ENCODE results near the gene TMEM239.

The TMEM239 gene

DNA sequence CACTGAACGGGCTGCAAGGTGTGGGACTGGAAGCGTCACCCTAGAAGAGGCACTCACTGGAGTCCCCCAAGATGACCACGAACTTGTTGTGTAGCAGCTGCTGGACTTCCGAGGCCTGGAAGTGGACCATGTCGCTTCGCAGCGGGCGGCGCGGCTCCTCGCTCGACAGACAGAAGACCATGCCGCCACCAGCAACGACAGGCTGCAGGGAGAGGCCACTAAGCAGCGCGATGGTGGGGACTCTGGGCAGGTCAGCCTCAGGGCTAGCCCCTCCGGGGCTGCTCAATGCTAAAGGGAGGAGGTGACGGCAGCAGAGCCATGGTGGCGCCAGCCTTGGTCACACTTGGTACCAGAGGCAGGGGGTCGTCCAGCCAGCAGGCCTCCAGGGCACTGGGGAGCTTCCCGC lies 23.6 kb downstream of the TMEM239 start:
- TF ChIP-seq, protein P1, sequence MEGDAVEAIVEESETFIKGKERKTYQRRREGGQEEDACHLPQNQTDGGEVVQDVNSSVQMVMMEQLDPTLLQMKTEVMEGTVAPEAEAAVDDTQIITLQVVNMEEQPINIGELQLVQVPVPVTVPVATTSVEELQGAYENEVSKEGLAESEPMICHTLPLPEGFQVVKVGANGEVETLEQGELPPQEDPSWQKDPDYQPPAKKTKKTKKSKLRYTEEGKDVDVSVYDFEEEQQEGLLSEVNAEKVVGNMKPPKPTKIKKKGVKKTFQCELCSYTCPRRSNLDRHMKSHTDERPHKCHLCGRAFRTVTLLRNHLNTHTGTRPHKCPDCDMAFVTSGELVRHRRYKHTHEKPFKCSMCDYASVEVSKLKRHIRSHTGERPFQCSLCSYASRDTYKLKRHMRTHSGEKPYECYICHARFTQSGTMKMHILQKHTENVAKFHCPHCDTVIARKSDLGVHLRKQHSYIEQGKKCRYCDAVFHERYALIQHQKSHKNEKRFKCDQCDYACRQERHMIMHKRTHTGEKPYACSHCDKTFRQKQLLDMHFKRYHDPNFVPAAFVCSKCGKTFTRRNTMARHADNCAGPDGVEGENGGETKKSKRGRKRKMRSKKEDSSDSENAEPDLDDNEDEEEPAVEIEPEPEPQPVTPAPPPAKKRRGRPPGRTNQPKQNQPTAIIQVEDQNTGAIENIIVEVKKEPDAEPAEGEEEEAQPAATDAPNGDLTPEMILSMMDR (IDR thresholded peaks at IDR 0.05): no peak
- peak overlapping the region in 1 of 2 donors; percentile 87 for H3K27ac ChIP-seq
- DNase-seq (ENCODE audit: low spot score): no peak
- peak overlapping the region; percentile 84 for H3K4me3 ChIP-seq

DNA sequence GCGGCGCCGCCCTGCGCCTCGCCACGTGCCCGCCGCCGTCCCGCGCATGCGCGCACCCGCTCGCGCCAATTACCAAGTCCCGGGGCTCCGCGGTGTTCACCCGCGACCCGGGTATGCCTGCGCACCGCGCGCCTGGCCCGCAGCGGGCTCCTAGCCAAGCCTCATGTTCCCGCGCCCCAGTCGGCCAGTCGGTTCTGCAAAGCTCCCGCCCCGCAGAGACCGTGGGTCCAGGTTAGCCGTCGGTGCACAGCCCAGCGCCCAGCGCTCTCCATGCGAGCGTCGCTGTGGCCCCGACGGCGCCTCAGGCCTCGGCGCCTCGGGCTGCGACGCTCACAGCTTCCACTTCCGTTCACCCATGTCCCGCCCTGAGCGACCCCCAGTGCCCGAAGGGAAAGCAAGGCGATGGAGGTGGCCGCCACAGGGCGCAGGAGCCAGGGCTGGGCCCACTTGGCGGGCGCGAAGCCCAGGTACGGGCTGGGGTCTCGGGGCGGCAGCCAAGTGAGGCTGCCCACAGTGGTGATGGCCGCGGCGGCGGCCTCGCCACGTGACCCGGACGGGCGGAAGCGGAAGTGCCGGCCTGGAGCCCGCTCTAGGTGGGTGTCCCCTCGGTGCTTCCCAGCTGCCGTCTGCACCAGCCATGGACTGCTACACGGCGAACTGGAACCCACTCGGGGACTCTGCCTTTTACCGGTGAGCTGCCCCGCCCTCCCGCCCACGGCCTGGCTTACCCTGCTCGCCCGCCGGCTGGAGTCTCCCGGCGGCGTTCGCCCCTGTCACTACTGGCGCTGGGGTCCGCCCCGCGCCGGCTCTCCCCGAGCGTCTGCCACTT lies 24.2 kb downstream of the TMEM239 start, which contains the start of the genes PCED1A and VPS16:
PCED1A (minus strand) TSS at position 518 of the 829 bp plus-strand sequence. CDS start 743 bp downstream, outside the sequence.
VPS16 (plus strand) TSS at position 608 of the 829 bp plus-strand sequence; CDS start at position 638, 30 bp downstream.
- peak; percentile 90 for DNase-seq (ENCODE audit: low spot score)
- TF ChIP-seq, protein P1 (IDR thresholded peaks at IDR 0.05): no peak
- peak within 1 kb of the TSS; percentile 83 to 87 for H3K27ac ChIP-seq

DNA sequence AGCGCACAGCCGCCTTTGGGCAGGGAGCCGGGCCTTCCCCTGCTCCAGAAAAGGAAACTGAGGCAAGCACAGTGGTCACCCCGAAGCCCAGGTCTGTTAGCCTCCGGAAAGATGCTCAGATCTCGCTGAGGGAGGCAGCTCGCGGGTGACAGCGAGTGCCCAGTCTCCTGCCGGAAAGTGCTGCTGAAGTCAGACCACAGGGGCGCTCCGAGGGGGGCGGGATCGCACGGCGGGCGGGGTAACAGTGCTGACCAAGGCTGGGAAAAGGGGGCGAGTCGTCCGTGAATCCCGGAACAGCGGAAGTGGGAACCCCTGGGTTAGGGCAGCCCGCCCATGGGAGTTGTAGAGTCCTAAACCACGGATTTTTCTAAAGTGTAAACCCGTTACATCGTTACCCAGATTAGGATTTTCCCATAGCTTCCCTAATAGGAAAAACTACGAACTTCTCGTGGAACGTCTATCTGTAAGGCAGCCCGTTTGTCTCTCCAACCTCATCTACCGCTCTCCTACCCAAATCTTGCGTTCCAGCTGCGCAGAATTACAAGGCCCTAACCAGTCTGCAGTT lies 24.9 kb downstream of the TMEM239 start:
- TF ChIP-seq, protein P1 (IDR thresholded peaks at IDR 0.05): no peak
- peak overlapping the region; percentile 84 for H3K4me3 ChIP-seq
- peak overlapping the region; percentile 83 to 87 for H3K27ac ChIP-seq
- peak; percentile 88 for DNase-seq (ENCODE audit: low spot score)

More for the DNA sequence above, 24.2 kb downstream of the TMEM239 start, which contains the start of the genes PCED1A and VPS16:
- H3K4me3 ChIP-seq: peak within 1 kb of the TSS; percentile 84

DNA sequence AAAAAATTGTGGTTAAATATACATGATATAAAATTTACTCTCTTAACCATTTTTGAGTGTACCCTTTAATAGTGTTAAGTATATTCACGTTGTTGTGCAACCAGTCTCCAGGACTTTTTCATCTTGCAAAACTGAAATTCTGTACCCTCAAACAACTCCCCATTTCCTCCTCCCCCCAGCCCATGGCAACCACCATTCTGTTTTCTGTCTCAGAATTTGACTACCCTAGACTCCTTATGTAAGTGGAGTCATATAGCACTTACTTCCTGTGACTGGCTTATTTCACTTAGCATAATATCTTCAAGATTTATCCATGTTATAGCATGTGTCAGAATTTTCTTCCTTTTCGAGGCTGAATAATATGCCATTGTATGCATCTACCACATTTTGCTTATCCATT lies 29.4 kb downstream of the TMEM239 start:
- Histone ChIP-seq H3K4me3 (no peak overlapping the region), H3K27ac (no peak overlapping the region)
- DNase-seq (ENCODE audit: low spot score): peak; percentile 1
- TF ChIP-seq, protein P1 (IDR thresholded peaks at IDR 0.05): no peak

DNA sequence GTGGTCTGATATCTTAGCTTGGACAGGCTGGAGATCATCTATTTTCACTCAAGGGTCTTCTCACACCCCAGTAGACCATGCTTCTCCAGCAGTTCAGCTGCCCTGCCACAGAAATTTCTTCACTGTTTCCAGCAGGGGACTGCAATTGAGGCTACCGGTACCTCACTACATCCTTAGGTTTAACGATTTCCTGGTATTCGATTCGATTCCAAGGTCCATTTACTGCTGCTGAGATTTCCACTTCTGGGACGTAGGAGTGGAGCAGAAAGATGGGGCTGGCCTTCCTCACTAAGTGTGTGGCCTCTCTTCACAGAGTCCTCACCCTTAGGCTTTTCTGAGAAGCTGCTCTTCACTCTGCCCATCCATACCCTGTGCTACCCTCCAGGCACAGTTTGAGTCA lies 30.5 kb downstream of the TMEM239 start:
- H3K4me3 ChIP-seq: no peak overlapping the region
- DNase-seq (ENCODE audit: low spot score): peak; percentile 16
- TF ChIP-seq, protein P1 (IDR thresholded peaks at IDR 0.05): no peak
- no peak overlapping the region for H3K27ac ChIP-seq

DNA sequence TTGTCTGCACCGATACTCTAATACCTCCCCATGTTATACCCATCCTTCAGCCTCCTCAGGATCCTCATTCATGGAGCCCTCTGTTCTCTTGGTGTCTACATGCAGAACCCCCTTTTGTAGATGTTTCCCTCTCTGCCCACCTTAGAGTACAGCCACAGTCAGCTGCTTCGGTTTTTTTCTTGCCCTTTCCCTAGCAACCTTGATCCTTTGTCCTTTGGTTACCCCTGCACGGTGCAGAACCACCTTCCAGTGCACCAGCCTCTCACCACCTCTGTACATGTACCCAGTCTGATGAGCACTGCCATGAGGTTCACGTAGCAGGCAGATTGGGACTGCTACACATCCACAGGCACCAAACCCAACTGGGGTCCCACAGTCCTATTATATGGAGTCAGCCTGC lies 31.6 kb downstream of the TMEM239 start:
- DNase-seq (ENCODE audit: low spot score): peak; percentile 12
- Histone ChIP-seq H3K4me3 (no peak overlapping the region), H3K27ac (no peak overlapping the region)
- TF ChIP-seq, protein P1 (IDR thresholded peaks at IDR 0.05): no peak
